ENCODE measurements around the gene HDAC4. TPM values are rescaled to one million over a fixed set of nuclear protein-coding genes. Genes with fewer than 3 reads are reported as not detected.
A peak's percentile ranks its signal among the peaks of the same experiment; 100 is the strongest.

Gene HDAC4
- polyA plus RNA-seq, 1 donor from 2014 or later, result 2.8 TPM

DNA sequence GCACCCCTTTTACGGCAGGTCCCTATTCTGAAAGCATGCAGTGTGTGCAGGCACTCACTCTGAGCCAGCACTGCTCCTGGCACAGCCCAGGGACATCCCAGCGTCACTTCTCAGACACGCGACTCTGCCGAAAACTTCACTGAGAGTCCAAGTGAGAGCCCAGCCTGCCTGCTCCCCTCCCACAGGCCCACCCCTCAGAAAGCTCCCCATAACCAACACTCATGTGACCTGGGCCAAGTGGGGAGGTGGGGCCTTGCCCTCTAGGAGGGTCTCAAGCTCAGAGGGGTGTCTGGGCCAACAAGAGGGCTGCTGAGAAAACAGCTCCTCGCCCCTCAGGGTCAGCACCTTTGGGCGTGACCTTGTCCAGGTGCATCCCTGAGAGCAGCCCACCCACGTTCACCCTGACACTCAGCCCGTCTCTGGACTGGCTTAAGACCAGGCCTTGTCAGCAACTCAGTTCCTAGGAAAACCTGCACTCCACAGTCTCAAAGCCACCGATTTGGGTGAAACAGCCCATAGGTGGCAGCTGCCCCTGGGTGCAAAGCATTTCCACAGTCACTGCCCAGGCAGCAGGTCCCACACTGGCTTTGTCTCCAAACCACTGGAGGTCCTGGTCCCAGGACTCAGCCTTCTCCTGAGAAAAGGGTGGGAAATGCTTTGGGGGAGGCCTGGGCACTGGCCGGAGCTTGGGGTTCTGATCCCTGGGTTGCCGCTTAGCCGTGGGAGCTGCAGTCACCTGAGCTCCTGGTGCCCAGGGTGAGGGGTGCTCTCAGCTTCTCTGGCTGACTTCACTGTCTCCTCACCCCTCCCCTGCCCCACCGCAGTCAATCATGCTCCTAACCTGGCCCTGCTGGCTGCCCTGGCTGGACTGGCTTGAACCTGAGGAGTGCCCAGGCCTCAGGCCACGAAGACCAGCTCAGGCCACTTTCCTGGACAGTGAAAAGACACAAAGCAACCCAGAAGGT lies 209.6 kb downstream of the HDAC4 start:
- Mint-ChIP-seq H3K27me3 (no peaks in the 10 kb centered on the region), H3K27ac (no peak overlapping the region), H3K4me1 (peaks cover 0 to 1% (median 0%) of the 10 kb centered on the region in 3 donors), H3K9me3 (peaks cover 0 to 3% (median 0%) of the 10 kb centered on the region in 3 donors), H3K36me3 (peaks cover 8% of the 10 kb centered on the region), H3K4me3 (no peak overlapping the region)

DNA sequence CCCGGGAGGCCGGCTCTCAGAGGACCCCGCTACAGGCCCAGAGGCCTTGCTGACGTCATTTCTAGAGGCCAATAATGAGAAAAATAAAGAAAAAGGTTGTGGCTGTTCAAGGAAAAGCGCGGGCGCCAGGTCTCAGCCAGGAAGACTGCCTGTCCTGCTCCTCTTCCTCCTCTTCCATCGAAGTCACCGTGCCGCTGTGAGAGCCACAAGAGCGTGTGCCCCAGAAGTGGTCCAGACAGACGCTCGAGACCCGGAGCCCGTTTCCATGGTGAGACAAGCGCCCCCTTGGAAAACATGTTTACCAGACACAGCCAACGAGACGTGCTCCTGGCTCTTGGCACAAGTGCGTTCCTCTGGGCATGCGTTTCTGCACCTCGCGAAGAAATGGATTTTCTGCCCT lies 210.5 kb downstream of the HDAC4 start:
- H3K27me3 Mint-ChIP-seq, result no peaks in the 10 kb centered on the region
- H3K36me3 Mint-ChIP-seq, result peaks cover 6% of the 10 kb centered on the region
- no peaks in the 10 kb centered on the region for H3K4me1 Mint-ChIP-seq
- H3K9me3 Mint-ChIP-seq, result peaks cover 0 to 3% (median 0%) of the 10 kb centered on the region in 3 donors
- no peak overlapping the region for H3K27ac Mint-ChIP-seq
- H3K4me3 Mint-ChIP-seq, result no peak overlapping the region

DNA sequence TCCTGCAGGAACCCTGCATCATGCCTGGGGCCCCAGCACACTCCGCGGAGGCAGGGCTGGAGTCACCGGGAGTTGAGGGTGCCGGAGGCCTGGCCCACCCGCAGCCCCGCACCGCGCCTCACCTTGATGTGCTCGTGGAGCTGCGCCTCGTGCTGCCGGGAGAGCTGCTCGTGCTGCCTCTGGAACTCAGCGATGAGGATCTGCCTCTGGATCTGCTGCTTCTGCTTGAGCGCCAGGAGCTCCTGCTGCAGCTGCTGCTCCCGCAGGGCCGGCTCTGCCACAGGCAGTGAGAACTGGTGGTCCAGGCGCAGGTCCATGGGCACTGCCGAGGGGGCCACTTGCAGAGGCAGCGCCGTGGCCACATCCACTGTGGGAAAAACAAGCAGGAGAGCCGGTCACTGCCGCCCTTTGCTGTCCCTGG lies 211.1 kb downstream of the HDAC4 start:
- H3K4me3 Mint-ChIP-seq, result no peak overlapping the region
- H3K4me1 Mint-ChIP-seq, result no peaks in the 10 kb centered on the region
- peaks cover 6% of the 10 kb centered on the region for H3K36me3 Mint-ChIP-seq
- H3K9me3 Mint-ChIP-seq, result peaks cover 0 to 3% (median 0%) of the 10 kb centered on the region in 3 donors
- H3K27ac Mint-ChIP-seq, result no peak overlapping the region
- no peaks in the 10 kb centered on the region for H3K27me3 Mint-ChIP-seq

DNA sequence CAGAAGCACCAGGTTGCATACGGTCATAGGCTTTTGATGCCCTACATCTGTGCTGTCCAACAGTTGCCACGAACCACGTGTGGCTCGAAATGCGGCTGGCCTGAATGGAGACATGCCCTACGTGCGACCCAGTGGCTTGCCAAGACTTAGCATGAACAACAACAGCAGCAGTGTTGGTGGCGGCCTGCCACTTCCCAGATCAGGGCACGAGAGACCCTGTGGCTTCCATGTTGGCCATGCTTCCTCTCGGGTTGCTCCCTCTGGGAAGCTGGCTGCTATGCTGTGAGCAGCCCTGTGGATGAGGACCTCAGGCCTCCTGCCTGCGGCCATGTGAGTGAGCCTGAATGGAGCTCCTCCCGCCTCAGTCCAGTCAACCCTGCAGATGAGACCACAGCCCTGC lies 212.3 kb downstream of the HDAC4 start:
- Mint-ChIP-seq H3K36me3 (peaks cover 6% of the 10 kb centered on the region), H3K4me3 (no peak overlapping the region), H3K9me3 (peaks cover 0 to 3% (median 0%) of the 10 kb centered on the region in 3 donors), H3K27me3 (no peaks in the 10 kb centered on the region), H3K4me1 (no peaks in the 10 kb centered on the region), H3K27ac (no peak overlapping the region)

DNA sequence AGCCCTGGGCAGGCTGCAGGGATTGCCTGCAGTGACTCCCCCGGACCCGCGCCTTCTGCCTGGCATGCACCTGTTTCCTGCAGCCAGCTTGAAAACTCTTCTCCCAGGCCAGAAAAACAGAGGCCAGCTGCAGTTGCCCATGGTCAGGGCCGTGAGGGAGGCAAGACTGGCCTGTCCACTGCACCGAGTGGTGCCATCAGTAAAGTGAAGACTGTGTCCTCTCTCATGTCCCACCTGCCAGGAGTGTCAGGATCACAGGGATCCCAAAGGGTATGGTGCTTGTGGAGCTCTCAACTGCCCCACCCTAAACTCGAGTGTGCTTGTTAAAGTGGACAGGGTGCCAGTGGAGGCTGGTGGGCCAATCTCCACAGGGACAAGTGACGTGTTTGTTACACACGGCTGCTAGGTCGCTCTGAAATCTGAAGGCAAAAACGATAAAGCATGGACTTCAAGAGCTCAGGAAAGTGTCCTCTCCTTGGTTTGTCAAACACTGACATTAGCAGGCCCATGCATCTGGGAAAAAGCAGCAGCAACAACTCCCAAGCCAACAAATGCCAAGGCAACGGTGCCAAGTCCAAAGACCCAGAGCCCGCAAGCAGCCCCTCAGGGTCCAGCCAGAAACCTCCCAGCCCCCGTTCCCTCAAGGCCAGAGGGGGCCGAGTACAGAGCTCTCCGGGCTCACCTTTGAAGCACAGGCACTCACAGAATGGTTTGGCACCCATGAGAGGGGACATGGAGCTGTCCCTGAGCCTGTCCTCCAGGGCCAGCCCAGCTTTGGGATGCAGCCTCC lies 213.2 kb downstream of the HDAC4 start:
- Mint-ChIP-seq H3K36me3 (peaks cover 10% of the 10 kb centered on the region), H3K9me3 (peaks cover 0 to 3% (median 0%) of the 10 kb centered on the region in 3 donors), H3K27ac (no peak overlapping the region), H3K4me1 (no peaks in the 10 kb centered on the region), H3K27me3 (no peaks in the 10 kb centered on the region), H3K4me3 (no peak overlapping the region)

DNA sequence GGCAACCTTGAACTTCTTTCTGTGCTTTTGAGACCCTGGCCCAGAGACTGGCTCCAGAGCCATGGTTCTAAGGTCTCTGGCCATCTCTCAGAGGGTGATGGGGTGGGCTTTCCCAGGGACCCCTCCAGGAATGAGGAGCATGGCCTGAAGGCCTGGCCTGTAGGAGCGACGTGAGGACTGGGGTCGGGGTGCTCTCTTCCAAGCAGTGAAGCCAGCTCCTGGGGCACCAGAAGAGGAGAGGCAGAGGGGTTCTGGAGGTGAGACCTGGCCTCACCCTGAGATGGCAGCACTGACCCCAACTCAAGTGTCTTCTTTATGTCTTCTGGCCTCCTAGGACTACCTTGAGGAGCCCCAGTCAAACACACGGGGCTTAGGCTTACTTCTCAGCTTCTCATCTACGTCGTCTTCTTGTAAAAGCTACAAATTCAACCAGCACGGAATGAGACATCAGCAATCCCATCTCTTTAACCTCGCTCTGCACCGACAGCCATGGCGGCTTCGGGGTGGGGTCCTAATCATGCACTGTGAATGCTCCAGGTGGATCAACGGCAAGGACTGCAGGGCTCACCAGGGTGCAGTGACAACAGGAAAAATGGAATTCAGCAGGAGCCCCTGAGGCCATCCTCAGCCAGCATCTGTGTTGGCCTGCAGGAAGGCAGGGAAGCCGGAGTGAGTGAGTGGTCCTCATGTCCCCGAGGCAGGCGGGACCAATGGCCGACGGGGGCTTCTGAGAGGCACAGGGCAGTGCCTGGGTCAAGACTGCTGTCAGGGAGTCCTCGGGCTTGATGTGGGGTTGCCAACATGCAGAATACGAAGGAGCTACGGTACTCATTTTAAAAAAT lies 214.1 kb downstream of the HDAC4 start:
- peaks cover 0 to 3% (median 0%) of the 10 kb centered on the region in 3 donors for H3K9me3 Mint-ChIP-seq
- H3K4me1 Mint-ChIP-seq, result no peaks in the 10 kb centered on the region
- peaks cover 10% of the 10 kb centered on the region for H3K36me3 Mint-ChIP-seq
- no peak overlapping the region for H3K27ac Mint-ChIP-seq
- no peak overlapping the region for H3K4me3 Mint-ChIP-seq
- no peaks in the 10 kb centered on the region for H3K27me3 Mint-ChIP-seq

DNA sequence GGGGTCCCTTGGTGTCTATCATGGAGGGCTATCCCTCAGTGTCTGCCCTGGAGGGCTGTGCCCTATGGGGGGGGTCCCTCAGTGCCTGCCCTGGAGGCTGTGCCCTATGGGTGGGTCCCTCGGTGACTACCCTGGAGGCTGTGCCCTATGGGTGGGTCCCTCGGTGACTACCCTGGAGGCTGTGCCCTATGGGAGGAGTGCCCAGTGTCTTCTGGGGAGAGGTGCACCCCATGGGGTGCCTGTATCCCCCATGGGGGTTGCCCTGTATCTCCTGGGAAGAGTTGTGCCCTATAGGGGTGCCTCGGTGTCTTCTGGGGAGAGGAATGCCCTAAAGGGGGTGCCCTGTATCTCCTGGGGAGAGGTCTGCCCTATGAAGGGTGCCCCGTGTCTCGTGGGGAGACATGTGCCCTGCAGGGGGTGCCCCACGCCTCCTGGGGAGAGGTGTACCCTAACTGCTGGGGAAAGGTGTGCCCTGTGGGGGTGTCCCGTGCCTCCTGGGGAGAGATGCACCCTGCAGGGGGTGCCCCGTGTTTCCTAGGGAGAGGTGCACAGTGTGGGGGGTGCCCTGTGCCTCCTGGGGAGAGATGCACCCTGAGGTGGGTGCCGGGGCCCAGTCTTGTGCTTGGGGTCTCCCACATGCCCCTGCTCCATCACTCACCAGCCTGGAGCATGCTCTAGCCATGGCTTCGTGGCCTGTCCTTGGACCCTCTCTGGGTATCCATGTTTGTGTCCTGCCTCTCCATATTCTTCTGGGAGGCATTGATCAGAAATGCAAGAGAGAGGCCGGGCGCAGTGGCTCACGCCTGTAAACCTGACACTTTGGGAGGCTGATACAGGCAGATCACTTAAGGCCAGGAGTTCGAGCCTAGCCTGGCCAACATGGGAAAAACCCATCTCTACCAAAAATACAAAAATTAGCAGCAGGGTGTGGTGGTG lies 215.6 kb downstream of the HDAC4 start:
- Mint-ChIP-seq H3K27ac (peak overlapping the region in 1 of 3 donors; percentile 88), H3K4me3 (no peak overlapping the region), H3K9me3 (peaks cover 0 to 3% (median 0%) of the 10 kb centered on the region in 3 donors), H3K4me1 (no peaks in the 10 kb centered on the region), H3K27me3 (no peaks in the 10 kb centered on the region), H3K36me3 (peaks cover 11% of the 10 kb centered on the region)

DNA sequence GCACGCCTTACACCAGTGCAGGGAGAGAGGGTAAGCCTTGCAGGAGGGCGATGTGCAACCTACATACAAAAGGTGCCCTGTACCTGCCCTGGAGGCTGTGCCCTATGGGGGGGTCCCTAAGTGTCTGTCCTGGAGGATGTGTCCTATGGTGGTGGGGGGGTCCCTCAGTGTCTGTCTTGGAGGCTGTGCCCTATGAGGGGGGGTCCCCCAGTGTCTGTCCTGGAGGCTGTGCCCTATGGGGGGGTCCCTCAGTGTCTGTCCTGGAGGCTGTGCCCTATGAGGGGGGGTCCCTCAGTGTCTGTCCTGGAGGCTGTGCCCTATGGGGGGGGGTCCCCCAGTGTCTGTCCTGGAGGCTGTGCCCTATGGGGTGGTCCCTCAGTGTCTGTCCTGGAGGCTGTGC lies 216.6 kb downstream of the HDAC4 start:
- Mint-ChIP-seq H3K27ac (no peak overlapping the region), H3K4me3 (no peak overlapping the region), H3K4me1 (no peaks in the 10 kb centered on the region)

DNA sequence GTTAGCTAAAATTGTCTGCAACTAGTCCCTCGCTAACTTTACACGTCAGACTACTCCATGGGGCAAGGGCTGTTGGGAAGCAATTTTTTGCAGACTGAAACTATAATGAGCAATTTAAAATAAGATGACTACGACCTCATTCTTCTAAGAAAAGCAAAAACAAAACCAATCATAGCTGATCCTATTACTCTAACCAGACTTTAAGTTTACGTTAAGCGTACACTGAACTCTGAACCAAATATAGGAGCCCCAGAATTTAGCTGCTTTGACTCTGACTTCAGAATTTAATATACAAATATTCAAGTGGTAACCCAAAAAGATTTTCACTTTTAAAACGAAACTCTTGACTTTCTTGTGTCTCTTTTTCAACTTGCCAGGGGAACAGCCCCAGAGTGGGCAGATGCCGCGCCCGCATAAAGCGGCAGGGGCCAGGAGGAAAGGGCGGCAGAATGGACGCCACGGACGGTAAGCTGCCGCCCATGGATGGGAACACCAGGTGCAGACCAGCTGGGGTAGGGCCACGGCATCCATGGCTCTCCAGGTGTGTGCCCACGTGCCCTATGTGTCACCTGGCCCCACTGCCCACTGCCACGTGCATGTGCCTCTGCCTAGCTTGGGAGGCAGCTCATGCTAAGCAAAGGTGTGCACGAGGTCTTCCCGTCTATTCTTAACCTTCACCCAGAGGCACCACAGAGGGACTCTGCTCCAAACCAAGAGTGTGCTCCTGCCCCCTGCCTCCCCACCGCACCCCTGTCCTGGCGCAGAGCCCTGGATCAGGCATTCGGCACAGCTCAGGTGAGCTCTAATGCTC lies 217.6 kb downstream of the HDAC4 start:
- Mint-ChIP-seq H3K36me3 (peaks cover 20% of the 10 kb centered on the region), H3K4me3 (no peak overlapping the region), H3K27ac (no peak overlapping the region)

More for the DNA sequence above, 216.6 kb downstream of the HDAC4 start:
- H3K27me3 Mint-ChIP-seq, result no peaks in the 10 kb centered on the region
- peaks cover 0 to 3% (median 0%) of the 10 kb centered on the region in 3 donors for H3K9me3 Mint-ChIP-seq
- H3K36me3 Mint-ChIP-seq, result peaks cover 13% of the 10 kb centered on the region

DNA sequence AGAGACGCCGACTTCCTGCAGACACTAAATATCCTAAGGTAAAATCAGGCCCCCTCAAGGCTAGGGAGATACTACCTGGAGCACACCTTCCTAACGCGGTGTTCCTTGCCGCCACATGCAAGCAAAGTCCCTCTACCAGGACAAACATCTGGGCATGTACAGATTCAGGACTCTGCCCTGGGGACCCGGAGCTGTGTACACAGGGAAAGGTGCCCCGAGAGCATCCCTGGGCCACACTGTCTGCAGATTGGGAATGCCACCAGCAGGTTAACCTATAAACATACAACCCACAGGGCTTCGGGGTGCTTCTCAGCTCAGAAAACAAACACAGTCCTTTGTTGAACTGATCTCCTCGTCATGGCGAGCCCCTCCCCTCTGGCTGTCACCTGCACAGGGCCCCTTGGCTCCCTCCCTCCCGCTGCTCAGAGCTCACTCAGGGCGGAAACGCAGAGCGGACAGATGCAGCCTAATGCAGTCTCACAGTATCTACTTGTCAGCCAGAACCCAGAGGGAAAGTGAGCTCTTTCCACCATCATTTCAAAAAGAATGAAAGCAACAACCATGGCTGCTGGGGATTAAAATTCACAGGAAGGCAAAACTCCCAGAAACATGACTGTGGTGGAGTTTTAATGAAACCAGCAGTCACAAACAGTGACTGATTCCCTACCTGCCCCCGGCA lies 218.8 kb downstream of the HDAC4 start:
- Mint-ChIP-seq H3K36me3 (peaks cover 21% of the 10 kb centered on the region), H3K9me3 (peaks cover 0 to 6% (median 2%) of the 10 kb centered on the region in 3 donors), H3K27ac (no peak overlapping the region), H3K4me3 (no peak overlapping the region), H3K27me3 (no peaks in the 10 kb centered on the region), H3K4me1 (no peaks in the 10 kb centered on the region)

More for the DNA sequence above, 217.6 kb downstream of the HDAC4 start:
- no peaks in the 10 kb centered on the region for H3K4me1 Mint-ChIP-seq
- H3K27me3 Mint-ChIP-seq, result no peaks in the 10 kb centered on the region
- H3K9me3 Mint-ChIP-seq, result peaks cover 0 to 2% (median 0%) of the 10 kb centered on the region in 3 donors

DNA sequence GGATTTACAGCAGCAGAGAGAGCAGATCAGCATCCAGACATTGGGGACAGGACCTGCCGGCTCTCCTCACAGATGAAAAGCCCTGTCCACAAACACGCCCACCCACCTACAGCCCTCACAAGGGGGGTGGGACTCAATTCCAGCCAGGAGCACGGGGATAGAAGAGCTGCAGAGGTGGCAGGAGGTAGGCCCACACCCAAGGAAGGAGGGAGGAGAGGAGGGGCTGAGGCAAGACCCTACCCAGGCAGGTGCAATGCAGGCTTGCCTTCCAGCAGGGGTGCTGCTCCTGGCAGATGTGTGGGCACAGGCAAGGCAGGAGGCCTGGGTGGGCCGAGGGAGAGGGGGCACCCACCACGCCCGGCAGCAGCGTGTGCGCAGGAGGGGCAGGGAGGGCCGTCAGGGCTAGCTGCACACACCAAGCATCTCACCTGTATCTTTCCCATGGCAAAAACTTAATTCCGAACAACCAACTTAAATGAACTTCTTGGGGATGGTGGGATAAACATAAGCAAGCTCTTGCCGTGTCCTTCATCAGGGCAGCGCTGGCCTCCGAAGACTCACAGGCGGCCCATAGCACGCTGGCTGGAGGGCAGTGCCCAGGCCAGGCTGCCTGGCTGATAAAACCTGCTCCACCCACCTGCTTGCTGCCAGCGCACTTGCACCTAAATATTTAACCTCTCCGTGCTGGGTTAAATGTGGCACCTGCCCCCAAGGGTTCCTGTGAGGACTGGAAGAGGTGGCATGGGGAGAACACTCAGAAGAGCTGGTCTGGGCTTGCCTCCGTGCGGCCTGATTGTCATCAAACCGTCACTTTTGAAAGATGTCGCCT lies 219.5 kb downstream of the HDAC4 start:
- Mint-ChIP-seq H3K36me3 (peaks cover 24% of the 10 kb centered on the region), H3K4me3 (no peak overlapping the region), H3K27me3 (no peaks in the 10 kb centered on the region), H3K27ac (no peak overlapping the region), H3K9me3 (peaks cover 0 to 13% (median 9%) of the 10 kb centered on the region in 3 donors), H3K4me1 (no peaks in the 10 kb centered on the region)

DNA sequence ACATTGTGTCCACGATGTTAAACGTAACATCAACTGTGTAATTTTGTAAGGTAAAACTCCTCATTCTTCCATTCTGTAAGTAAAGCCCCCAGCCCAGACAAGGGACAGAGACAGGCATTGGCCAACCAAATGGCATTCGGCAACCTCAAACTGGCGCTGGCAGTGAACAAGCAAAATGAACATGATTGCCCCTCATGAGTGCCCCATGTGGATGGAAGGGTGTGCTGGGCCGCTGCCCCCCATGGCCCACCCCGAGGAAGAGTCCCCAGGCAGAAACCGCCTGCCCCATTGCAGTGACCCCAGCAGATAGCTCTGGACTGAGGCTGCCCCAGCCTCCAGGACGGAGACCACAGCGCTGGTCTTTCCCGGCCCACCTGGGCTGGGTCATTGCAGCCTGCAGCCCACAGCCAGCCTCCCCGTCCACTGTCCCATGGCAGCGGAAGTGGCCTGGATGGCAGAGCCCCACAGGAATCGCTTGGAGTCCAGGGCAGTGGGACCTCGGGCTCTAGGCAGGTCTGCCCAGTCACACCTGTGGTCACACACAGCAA lies 220.2 kb downstream of the HDAC4 start:
- Mint-ChIP-seq H3K36me3 (peaks cover 24% of the 10 kb centered on the region), H3K27ac (no peak overlapping the region), H3K4me3 (no peak overlapping the region)

More for the DNA sequence above, 220.2 kb downstream of the HDAC4 start:
- Mint-ChIP-seq H3K27me3 (no peaks in the 10 kb centered on the region), H3K9me3 (peaks cover 0 to 13% (median 9%) of the 10 kb centered on the region in 3 donors), H3K4me1 (no peaks in the 10 kb centered on the region)
